ENCODE data around the gene TTC23.
A peak's percentile ranks its signal among the peaks of the same experiment; 100 is the strongest.

TTC23 gene

GRCh38 chr15:99164119-99164518 lies 85.3 kb downstream of the TTC23 start:
- no peak for TF ChIP-seq CTCF (IDR thresholded peaks at IDR 0.05; ENCODE audit: insufficient read depth, low read depth, low read length, missing control alignments)
- H3K4me3 ChIP-seq (ENCODE audit: low read depth, low read length) = no peak overlapping the region
- DNase-seq (ENCODE audit: low read depth) = no peak

DNA sequence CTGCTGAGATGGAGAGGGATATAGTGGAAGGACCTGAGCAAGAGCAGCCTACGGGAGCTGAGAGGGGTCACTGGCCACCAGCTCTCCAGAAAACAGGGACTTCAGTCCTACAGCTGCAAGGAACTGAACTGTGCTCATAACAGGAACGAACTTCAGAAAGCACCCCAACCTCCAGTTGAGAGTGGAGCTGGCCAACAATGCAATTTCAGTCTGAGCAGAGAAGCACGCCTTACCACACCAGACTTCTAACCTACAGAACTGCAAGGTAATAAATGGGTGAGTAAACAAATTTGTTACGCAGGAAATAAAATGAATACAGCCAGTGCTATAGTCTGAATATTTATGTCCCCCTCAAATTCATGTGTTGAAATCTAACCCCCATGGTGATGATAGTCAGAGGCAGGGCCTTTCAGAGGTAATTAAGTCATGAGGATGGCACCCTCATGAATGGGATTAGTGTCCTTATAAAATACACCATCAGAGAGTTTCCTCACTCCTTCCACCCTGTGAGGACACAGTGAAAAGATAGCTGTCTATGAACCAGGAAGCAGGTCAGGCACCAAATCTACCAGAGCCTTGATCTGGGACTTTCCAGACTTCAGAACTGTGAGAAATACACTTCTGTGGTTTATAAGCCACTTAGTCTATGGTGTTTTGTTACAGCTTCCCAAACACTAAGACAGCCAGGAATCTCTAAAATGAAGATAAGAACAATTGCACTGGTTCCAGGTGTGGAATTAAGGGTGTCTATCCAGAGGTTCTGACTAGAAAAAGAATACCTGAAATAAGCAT lies 85.9 kb downstream of the TTC23 start:
- DNase-seq (ENCODE audit: low read depth) = peak; percentile 30
- H3K4me3 ChIP-seq (ENCODE audit: low read depth, low read length) = no peak overlapping the region
- TF ChIP-seq CTCF (IDR thresholded peaks at IDR 0.05; ENCODE audit: insufficient read depth, low read depth, low read length, missing control alignments) = no peak

- DNase-seq (ENCODE audit: low read depth) = peak; percentile 17
- no peak overlapping the region for H3K4me3 ChIP-seq (ENCODE audit: low read depth, low read length)
- no peak for TF ChIP-seq CTCF (IDR thresholded peaks at IDR 0.05; ENCODE audit: insufficient read depth, low read depth, low read length, missing control alignments)
Observed at GRCh38 chr15:99158626-99159412, 90.6 kb downstream of the TTC23 start.

- H3K4me3 ChIP-seq (ENCODE audit: low read depth, low read length) = no peak overlapping the region
- TF ChIP-seq CTCF (IDR thresholded peaks at IDR 0.05; ENCODE audit: insufficient read depth, low read depth, low read length, missing control alignments) = no peak
- no peak for DNase-seq (ENCODE audit: low read depth)
Observed at GRCh38 chr15:99157456-99157855, 91.9 kb downstream of the TTC23 start.

GRCh38 chr15:99155961-99156443 lies 93.4 kb downstream of the TTC23 start:
- H3K4me3 ChIP-seq (ENCODE audit: low read depth, low read length) = no peak overlapping the region
- no peak for TF ChIP-seq CTCF (IDR thresholded peaks at IDR 0.05; ENCODE audit: insufficient read depth, low read depth, low read length, missing control alignments)
- no peak for DNase-seq (ENCODE audit: low read depth)

DNA sequence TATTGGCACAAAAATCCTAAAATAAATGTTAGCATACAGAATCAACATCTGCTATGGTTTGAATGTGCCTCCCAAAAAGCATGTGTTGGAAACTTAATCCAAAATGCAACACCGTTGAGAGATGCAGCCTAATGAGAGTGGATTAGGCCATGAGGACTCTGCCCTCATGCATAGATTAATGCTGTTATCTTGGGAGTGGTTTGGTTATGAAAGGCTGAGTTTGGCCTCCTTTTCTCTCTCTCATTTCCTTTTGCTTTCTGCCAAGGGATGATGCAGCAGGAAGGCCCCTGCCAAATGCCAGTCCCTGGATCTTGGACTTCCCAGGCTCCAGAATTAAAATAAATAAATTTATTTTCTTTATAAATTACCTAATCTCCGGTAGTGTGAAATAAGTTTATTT lies 95.1 kb downstream of the TTC23 start:
- DNase-seq (ENCODE audit: low read depth) = no peak
- H3K4me3 ChIP-seq (ENCODE audit: low read depth, low read length) = no peak overlapping the region
- TF ChIP-seq CTCF (IDR thresholded peaks at IDR 0.05; ENCODE audit: insufficient read depth, low read depth, low read length, missing control alignments) = no peak

Data from GM12865 (cell line).